ENCODE results near the gene CES2.

The CES2 gene

GRCh38 chr16:66925322-66925840 lies 9.9 kb upstream of the CES2 start, which contains the start of gene RRAD:
Gene RRAD (minus strand): TSS chr16:66925535. CDS start chr16:66925179, 356 bp downstream.
- Histone ChIP-seq H3K9ac (ENCODE audit: low read depth, low read length, poor library complexity) (no peak within 1 kb of the TSS), H3K23ac (ENCODE audit: low read depth, low read length, poor library complexity) (peak within 1 kb of the TSS; percentile 83), H3K36me3 (replicated peaks in 1 of 2; ENCODE audit: control insufficient read depth in 2 of 2, insufficient read depth in 2 of 2, low read length in 2 of 2) (no peaks in the 10 kb centered on the region), H2BK5ac (ENCODE audit: low read length) (no peak within 1 kb of the TSS), H4K8ac (ENCODE audit: low read depth, low read length) (peak within 1 kb of the TSS; percentile 7), H3K9me3 (replicated peaks in 1 of 2; ENCODE audit: control insufficient read depth in 2 of 2, insufficient read depth in 1 of 2, low read depth in 1 of 2, low read length in 2 of 2) (no peaks in the 10 kb centered on the region), H2BK12ac (ENCODE audit: low read length) (peak within 1 kb of the TSS; percentile 27), H3K4me2 (ENCODE audit: insufficient read depth, low read length, poor library complexity, severe bottlenecking) (peak within 1 kb of the TSS; percentile 56), H3K4me3 (ENCODE audit: low read length in 2 of 2) (peak within 1 kb of the TSS in 1 of 2 donors; percentile 70), H3K27ac (replicated peaks; ENCODE audit: low read length) (no peak within 1 kb of the TSS), H3K4me1 (ENCODE audit: control insufficient read depth in 2 of 2, insufficient read depth in 1 of 2, low read depth in 1 of 2, low read length in 2 of 2) (peaks cover 2 to 28% of the 10 kb centered on the region in 2 donors), H3K79me1 (ENCODE audit: low read depth, low read length) (no peaks in the 10 kb centered on the region), H3K18ac (ENCODE audit: low read length) (peak within 1 kb of the TSS; percentile 78), H2BK120ac (ENCODE audit: low read depth, low read length) (no peak within 1 kb of the TSS), H4K91ac (ENCODE audit: low read depth, low read length, poor library complexity) (no peak within 1 kb of the TSS), H3K27me3 (ENCODE audit: control insufficient read depth in 3 of 3, insufficient read depth in 3 of 3, low read depth in 1 of 3, low read length in 3 of 3) (peaks cover 12 to 56% (median 37%) of the 10 kb centered on the region in 3 experiments), H2AFZ (ENCODE audit: low read length) (peak within 1 kb of the TSS; percentile 80), H2AK5ac (ENCODE audit: low read depth, low read length) (peak within 1 kb of the TSS; percentile 49), H2BK15ac (ENCODE audit: low read length) (no peak within 1 kb of the TSS), H3K14ac (ENCODE audit: low read length) (no peak within 1 kb of the TSS), H3K4ac (ENCODE audit: low read length) (no peak within 1 kb of the TSS)
- no CpG with 5 or more reads among the region's 42 CpGs for WGBS, 2 donors (ENCODE audit: extremely low coverage in 2 of 2, insufficient read length in 2 of 2, insufficient replicate concordance in 1 of 2)
- no peak for DNase-seq (ENCODE audit: low spot score)

GRCh38 chr16:66926171-66926947 lies 9.0 kb upstream of the CES2 start:
- Histone ChIP-seq H2BK12ac (ENCODE audit: low read length) (no peak overlapping the region), H3K14ac (ENCODE audit: low read length) (no peak overlapping the region), H3K9me3 (replicated peaks in 1 of 2; ENCODE audit: control insufficient read depth in 2 of 2, insufficient read depth in 1 of 2, low read depth in 1 of 2, low read length in 2 of 2) (no peaks in the 10 kb centered on the region), H3K4me2 (ENCODE audit: insufficient read depth, low read length, poor library complexity, severe bottlenecking) (no peak overlapping the region), H2BK15ac (ENCODE audit: low read length) (no peak overlapping the region), H3K18ac (ENCODE audit: low read length) (no peak overlapping the region), H4K91ac (ENCODE audit: low read depth, low read length, poor library complexity) (no peak overlapping the region), H3K23ac (ENCODE audit: low read depth, low read length, poor library complexity) (no peak overlapping the region), H3K4me3 (ENCODE audit: low read length in 2 of 2) (peak overlapping the region in 1 of 2 donors; percentile 40), H3K27me3 (ENCODE audit: control insufficient read depth in 3 of 3, insufficient read depth in 3 of 3, low read depth in 1 of 3, low read length in 3 of 3) (peaks cover 12 to 50% (median 37%) of the 10 kb centered on the region in 3 experiments), H3K9ac (ENCODE audit: low read depth, low read length, poor library complexity) (no peak overlapping the region), H3K36me3 (replicated peaks in 1 of 2; ENCODE audit: control insufficient read depth in 2 of 2, insufficient read depth in 2 of 2, low read length in 2 of 2) (no peaks in the 10 kb centered on the region), H2AK5ac (ENCODE audit: low read depth, low read length) (no peak overlapping the region), H2BK5ac (ENCODE audit: low read length) (no peak overlapping the region), H4K8ac (ENCODE audit: low read depth, low read length) (no peak overlapping the region), H3K27ac (replicated peaks; ENCODE audit: low read length) (no peak overlapping the region), H3K4ac (ENCODE audit: low read length) (no peak overlapping the region), H2AFZ (ENCODE audit: low read length) (no peak overlapping the region), H2BK120ac (ENCODE audit: low read depth, low read length) (no peak overlapping the region), H3K4me1 (ENCODE audit: control insufficient read depth in 2 of 2, insufficient read depth in 1 of 2, low read depth in 1 of 2, low read length in 2 of 2) (peaks cover 2 to 27% of the 10 kb centered on the region in 2 donors), H3K79me1 (ENCODE audit: low read depth, low read length) (no peaks in the 10 kb centered on the region)
- DNase-seq (ENCODE audit: low spot score): no peak
- no CpG with 5 or more reads among the region's 5 CpGs for WGBS, 2 donors (ENCODE audit: extremely low coverage in 2 of 2, insufficient read length in 2 of 2, insufficient replicate concordance in 1 of 2)

GRCh38 chr16:66926961-66927436 lies 8.3 kb upstream of the CES2 start:
- Histone ChIP-seq H3K23ac (ENCODE audit: low read depth, low read length, poor library complexity) (no peak overlapping the region), H3K14ac (ENCODE audit: low read length) (no peak overlapping the region), H2BK12ac (ENCODE audit: low read length) (no peak overlapping the region), H3K27ac (replicated peaks; ENCODE audit: low read length) (no peak overlapping the region), H3K27me3 (ENCODE audit: control insufficient read depth in 3 of 3, insufficient read depth in 3 of 3, low read depth in 1 of 3, low read length in 3 of 3) (peaks cover 12 to 45% (median 37%) of the 10 kb centered on the region in 3 experiments), H3K4me3 (ENCODE audit: low read length in 2 of 2) (no peak overlapping the region), H3K4ac (ENCODE audit: low read length) (no peak overlapping the region), H2BK15ac (ENCODE audit: low read length) (no peak overlapping the region), H4K91ac (ENCODE audit: low read depth, low read length, poor library complexity) (no peak overlapping the region), H3K4me2 (ENCODE audit: insufficient read depth, low read length, poor library complexity, severe bottlenecking) (no peak overlapping the region), H2BK5ac (ENCODE audit: low read length) (no peak overlapping the region), H3K18ac (ENCODE audit: low read length) (no peak overlapping the region), H3K9me3 (replicated peaks in 1 of 2; ENCODE audit: control insufficient read depth in 2 of 2, insufficient read depth in 1 of 2, low read depth in 1 of 2, low read length in 2 of 2) (no peaks in the 10 kb centered on the region), H3K4me1 (ENCODE audit: control insufficient read depth in 2 of 2, insufficient read depth in 1 of 2, low read depth in 1 of 2, low read length in 2 of 2) (peaks cover 2 to 27% of the 10 kb centered on the region in 2 donors), H3K36me3 (replicated peaks in 1 of 2; ENCODE audit: control insufficient read depth in 2 of 2, insufficient read depth in 2 of 2, low read length in 2 of 2) (peaks cover 0 to 4% of the 10 kb centered on the region in 2 donors), H4K8ac (ENCODE audit: low read depth, low read length) (no peak overlapping the region), H2AFZ (ENCODE audit: low read length) (no peak overlapping the region), H2BK120ac (ENCODE audit: low read depth, low read length) (no peak overlapping the region), H3K79me1 (ENCODE audit: low read depth, low read length) (no peaks in the 10 kb centered on the region), H3K9ac (ENCODE audit: low read depth, low read length, poor library complexity) (no peak overlapping the region), H2AK5ac (ENCODE audit: low read depth, low read length) (no peak overlapping the region)
- no CpG with 5 or more reads among the region's 3 CpGs for WGBS, 2 donors (ENCODE audit: extremely low coverage in 2 of 2, insufficient read length in 2 of 2, insufficient replicate concordance in 1 of 2)
- no peak for DNase-seq (ENCODE audit: low spot score)
